OCI-LY3 (cell line): ENCODE measurements around the gene EVPL.

ENCODE experiments used
- H2AFZ ChIP-seq: fragments of 200-600, 300-600 bp; shearing (Covaris generic); 2 replicates; pipeline ENCODE4 v1.6.0; 2014; ENCODE audit warnings: antibody characterized with exemption, low read depth, low read length
- H3K27ac ChIP-seq: fragments of 200-600, 300-600 bp; sonication (generic); 2 replicates; pipeline ENCODE4 v1.5.1; 2014; ENCODE audit warnings: mild to moderate bottlenecking, low read length, moderate library complexity, mixed read lengths
- H3K27me3 ChIP-seq: fragments of 200-600, 300-600 bp; sonication (generic); 2 replicates; pipeline ENCODE4 v1.6.1; 2014; ENCODE audit warnings: low read depth, low read length, mixed read lengths
- H3K36me3 ChIP-seq: fragments of 200-600, 300-600 bp; sonication (generic); replicated peaks from 2 replicates; pipeline ENCODE3; 2014; ENCODE audit warnings: low read depth, low read length, mixed read lengths
- H3K4me1 ChIP-seq: fragments of 300-600, 200-600 bp; sonication (generic); 2 replicates; pipeline ENCODE4 v1.6.1; 2014; ENCODE audit warnings: low read length, mixed read lengths
- H3K4me2 ChIP-seq: fragments of 200-600, 300-600 bp; sonication (generic); 2 replicates; pipeline ENCODE4 v1.6.1; 2014; ENCODE audit warnings: low read length, mixed read lengths
- H3K4me3 ChIP-seq: fragments of 300-600, 200-600 bp; sonication (generic); 2 replicates; pipeline ENCODE4 v1.5.1; 2014; ENCODE audit warnings: antibody characterized with exemption, mild to moderate bottlenecking, low read length, moderate library complexity
- H3K79me2 ChIP-seq: fragments of 300-600, 200-600 bp; shearing (Covaris generic); 2 replicates; pipeline ENCODE4 v1.6.1; 2014; ENCODE audit warnings: mild to moderate bottlenecking, low read length, mixed read lengths
- H3K9ac ChIP-seq: fragments of 300-600, 200-600 bp; shearing (Covaris generic); 2 replicates; pipeline ENCODE4 v1.6.0; 2014; ENCODE audit warnings: mild to moderate bottlenecking, low read length, moderate library complexity
- H3K9me3 ChIP-seq: fragments of 200-600, 300-600 bp; shearing (Covaris generic); 2 replicates; pipeline ENCODE4 v1.6.1; 2014; ENCODE audit warnings: low read length, mixed read lengths; ENCODE audit not compliant: insufficient read depth
- H4K20me1 ChIP-seq: fragments of 200-600, 300-600 bp; sonication (generic); 2 replicates; pipeline ENCODE4 v1.6.1; 2016; ENCODE audit warnings: low read length, mixed read lengths; ENCODE audit not compliant: insufficient read depth
- EZH2phosphoT487 ChIP-seq: fragments of 200-600 bp; shearing (Covaris generic); IDR thresholded peaks from 2 replicates; pipeline ENCODE4 v1.6.1; 2018; ENCODE audit warnings: antibody characterized with exemption, mixed run types, low read depth
- TF ChIP-seq, protein P1 (sequence below): fragments of 200-600, 300-600 bp; sonication (generic); IDR thresholded peaks from 2 replicates; pipeline ENCODE4 v1.5.1; 2014; ENCODE audit warnings: antibody characterized with exemption, low read length, low read depth

The EVPL gene

DNA sequence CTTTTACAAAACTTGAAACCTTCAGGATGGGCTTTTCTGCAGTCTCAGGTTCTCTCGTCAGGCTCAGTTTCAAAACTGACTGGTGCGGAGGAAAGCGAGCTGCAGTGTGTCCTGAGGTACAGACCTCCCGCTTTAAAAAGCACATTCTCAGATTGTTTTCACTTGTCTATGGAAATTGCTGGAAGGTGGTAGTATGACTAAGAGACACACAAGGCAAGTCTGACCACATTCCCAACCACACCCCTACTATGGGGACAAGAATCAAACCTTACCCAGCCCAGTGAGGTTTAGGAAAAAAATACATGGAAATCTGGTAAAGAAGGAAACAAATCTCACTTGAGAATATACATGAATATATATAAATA, 27.0 kb upstream of the EVPL start:
- no peak overlapping the region for H3K4me3 ChIP-seq
- H3K79me2 ChIP-seq: no peaks in the 10 kb centered on the region
- peaks cover 51% of the 10 kb centered on the region for H3K36me3 ChIP-seq
- no peaks in the 10 kb centered on the region for H3K9me3 ChIP-seq
- H3K9ac ChIP-seq: no peak overlapping the region
- TF ChIP-seq EZH2phosphoT487: no peak
- TF ChIP-seq, protein P1, sequence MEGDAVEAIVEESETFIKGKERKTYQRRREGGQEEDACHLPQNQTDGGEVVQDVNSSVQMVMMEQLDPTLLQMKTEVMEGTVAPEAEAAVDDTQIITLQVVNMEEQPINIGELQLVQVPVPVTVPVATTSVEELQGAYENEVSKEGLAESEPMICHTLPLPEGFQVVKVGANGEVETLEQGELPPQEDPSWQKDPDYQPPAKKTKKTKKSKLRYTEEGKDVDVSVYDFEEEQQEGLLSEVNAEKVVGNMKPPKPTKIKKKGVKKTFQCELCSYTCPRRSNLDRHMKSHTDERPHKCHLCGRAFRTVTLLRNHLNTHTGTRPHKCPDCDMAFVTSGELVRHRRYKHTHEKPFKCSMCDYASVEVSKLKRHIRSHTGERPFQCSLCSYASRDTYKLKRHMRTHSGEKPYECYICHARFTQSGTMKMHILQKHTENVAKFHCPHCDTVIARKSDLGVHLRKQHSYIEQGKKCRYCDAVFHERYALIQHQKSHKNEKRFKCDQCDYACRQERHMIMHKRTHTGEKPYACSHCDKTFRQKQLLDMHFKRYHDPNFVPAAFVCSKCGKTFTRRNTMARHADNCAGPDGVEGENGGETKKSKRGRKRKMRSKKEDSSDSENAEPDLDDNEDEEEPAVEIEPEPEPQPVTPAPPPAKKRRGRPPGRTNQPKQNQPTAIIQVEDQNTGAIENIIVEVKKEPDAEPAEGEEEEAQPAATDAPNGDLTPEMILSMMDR: no peak
- no peak overlapping the region for H3K4me2 ChIP-seq
- H3K4me1 ChIP-seq: no peaks in the 10 kb centered on the region
- no peaks in the 10 kb centered on the region for H3K27me3 ChIP-seq
- H3K27ac ChIP-seq: no peak overlapping the region
- H4K20me1 ChIP-seq: no peaks in the 10 kb centered on the region; the same call in 1 of the 2 replicates
- H2AFZ ChIP-seq: no peak overlapping the region

DNA sequence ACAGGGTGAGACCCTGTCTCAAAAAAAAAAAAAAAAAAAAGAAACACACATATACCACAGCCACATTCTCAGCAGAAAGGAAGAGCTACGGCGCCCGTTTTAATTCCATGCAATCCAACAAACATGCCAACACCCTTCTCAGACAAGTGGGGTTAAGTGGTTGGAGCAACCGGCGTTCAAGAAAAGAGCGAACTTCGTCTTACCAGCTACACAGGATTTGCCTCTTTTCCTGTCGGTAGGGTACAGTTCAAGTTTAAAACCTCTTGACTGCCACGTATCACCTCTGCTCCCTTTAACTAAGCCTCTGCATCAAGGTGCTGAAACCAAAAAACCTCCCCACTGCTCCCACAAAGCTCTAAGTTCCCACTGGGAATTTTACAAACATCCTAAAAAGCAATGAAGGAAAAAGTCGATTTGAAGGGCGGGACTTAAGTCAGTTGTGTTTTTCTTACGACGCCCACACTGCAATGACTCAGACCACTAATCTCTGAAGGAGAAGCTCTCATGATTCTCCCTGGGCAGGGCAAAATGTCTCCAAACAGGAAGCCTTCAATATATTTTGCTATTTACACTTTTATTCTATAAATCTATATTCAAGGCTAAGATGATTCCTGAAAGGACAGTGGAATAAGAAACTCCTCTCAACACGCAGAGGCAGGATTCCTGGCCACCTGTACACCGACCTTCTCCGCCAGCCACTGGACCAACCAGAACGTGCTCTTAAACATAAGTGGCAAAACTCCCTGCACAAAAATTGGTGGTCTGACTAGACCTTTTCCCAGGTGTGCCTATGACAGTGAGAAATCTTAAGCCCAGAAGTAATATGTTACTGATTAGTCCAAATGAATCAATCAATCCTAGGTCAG, 26.4 kb upstream of the EVPL start:
- Histone ChIP-seq H4K20me1 (no peaks in the 10 kb centered on the region; the same call in 1 of the 2 replicates), H3K9me3 (no peaks in the 10 kb centered on the region), H3K9ac (no peak overlapping the region), H3K4me2 (no peak overlapping the region), H3K4me3 (no peak overlapping the region), H3K79me2 (no peaks in the 10 kb centered on the region), H3K36me3 (peaks cover 51% of the 10 kb centered on the region), H3K4me1 (no peaks in the 10 kb centered on the region), H3K27ac (no peak overlapping the region), H2AFZ (no peak overlapping the region), H3K27me3 (no peaks in the 10 kb centered on the region)
- TF ChIP-seq EZH2phosphoT487: no peak
- TF ChIP-seq, protein P1: no peak

DNA sequence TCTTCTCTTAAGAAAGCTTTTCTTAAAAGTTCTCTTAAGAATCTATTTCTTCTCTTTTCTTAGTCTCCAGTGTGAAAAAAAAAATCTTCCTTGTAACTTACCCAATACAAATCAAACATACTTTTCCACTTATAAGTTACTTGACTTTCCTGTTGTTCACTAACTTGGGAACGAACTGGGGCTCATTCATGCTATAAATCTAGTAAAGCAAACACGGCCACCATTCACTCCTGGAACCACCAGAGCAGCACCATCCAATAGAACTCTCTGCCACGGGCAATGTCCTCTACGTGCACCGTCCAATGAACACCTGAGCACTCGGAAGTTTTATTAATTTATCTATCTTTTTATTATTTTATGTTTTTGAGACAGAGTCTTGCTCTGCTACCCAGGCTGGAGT, 24.5 kb upstream of the EVPL start:
- no peaks in the 10 kb centered on the region for H3K27me3 ChIP-seq
- no peaks in the 10 kb centered on the region for H3K4me1 ChIP-seq
- H3K9me3 ChIP-seq: no peaks in the 10 kb centered on the region
- no peak overlapping the region for H3K27ac ChIP-seq
- peaks cover 53% of the 10 kb centered on the region for H3K36me3 ChIP-seq
- TF ChIP-seq EZH2phosphoT487: no peak
- TF ChIP-seq, protein P1: no peak
- no peak overlapping the region for H3K4me3 ChIP-seq
- no peaks in the 10 kb centered on the region; the same call in 1 of the 2 replicates for H4K20me1 ChIP-seq
- H3K79me2 ChIP-seq: no peaks in the 10 kb centered on the region
- no peak overlapping the region for H2AFZ ChIP-seq
- H3K9ac ChIP-seq: no peak overlapping the region
- no peak overlapping the region for H3K4me2 ChIP-seq

DNA sequence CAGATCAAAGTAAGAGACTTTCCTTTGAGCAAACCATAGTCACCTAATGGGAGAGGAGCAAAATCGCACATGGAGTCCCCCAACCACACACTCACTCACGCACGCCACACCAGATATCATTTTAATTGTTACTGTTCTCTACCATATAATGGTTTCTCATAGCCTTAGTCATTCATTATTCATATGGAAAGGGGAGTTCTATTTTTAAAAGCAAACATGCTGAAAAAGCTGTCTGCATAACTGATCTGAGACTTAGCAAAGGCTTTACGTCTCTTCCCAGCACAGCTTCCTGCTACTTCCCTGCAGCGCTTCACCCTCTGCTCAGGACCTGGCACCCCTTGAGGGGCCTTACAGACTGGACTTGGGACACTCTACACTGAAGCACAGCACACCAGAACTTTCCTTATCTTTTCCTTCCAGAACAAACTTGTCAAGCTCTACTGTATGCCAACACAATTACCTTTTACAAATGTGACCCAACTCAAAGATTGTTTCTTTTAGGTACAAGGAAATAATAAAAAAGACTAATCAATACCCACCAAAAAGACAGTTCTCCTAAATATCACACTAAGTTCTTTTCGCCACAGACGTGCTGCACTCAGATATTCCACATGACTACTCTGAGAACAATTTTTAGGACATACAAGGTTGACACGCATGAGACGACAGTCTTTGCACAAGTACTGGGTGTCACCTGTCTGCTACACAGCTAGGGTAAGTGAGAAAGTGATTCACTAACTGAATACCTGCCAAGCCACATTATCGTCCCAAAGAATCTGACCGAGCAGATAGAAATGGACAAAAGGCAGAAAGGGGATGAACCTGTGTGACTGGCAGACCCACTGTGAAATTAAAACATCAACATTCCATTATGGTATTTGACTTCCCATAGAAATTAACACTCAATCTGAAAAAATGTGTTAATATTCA, 23.7 kb upstream of the EVPL start:
- H3K36me3 ChIP-seq: peaks cover 46% of the 10 kb centered on the region
- no peak overlapping the region for H3K4me3 ChIP-seq
- H3K9ac ChIP-seq: no peak overlapping the region
- no peaks in the 10 kb centered on the region; the same call in 1 of the 2 replicates for H4K20me1 ChIP-seq
- no peak overlapping the region for H3K27ac ChIP-seq
- no peaks in the 10 kb centered on the region for H3K4me1 ChIP-seq
- no peak overlapping the region for H2AFZ ChIP-seq
- TF ChIP-seq, protein P1: no peak
- TF ChIP-seq EZH2phosphoT487: no peak
- no peaks in the 10 kb centered on the region for H3K79me2 ChIP-seq
- H3K4me2 ChIP-seq: no peak overlapping the region
- H3K9me3 ChIP-seq: no peaks in the 10 kb centered on the region
- H3K27me3 ChIP-seq: no peaks in the 10 kb centered on the region
